Parathyroid adenoma (tissue), 2 donors: ENCODE measurements around the gene FREM2.

Experiments used
- H2AFZ ChIP-seq: fragments of 300-600 bp; sonication (generic); one replicate; pipeline ENCODE4 v1.7.0; 2017; ENCODE audit warnings: antibody characterized with exemption, mild to moderate bottlenecking
- H3K27ac ChIP-seq: fragments of 300-600 bp; sonication (generic); one replicate; pipeline ENCODE4 v1.7.0; 2017
- H3K27me3 ChIP-seq: fragments of 300-600 bp; sonication (generic); one replicate; pipeline ENCODE4 v1.7.0; 2017; ENCODE audit warnings: low read length; ENCODE audit not compliant: control insufficient read depth, insufficient read depth
- H3K36me3 ChIP-seq: fragments of 300-600 bp; sonication (generic); one replicate; pipeline ENCODE4 v1.7.0; 2017; ENCODE audit warnings: low read length; ENCODE audit not compliant: control insufficient read depth, insufficient read depth
- H3K4me1 ChIP-seq: fragments of 300-600 bp; sonication (generic); one replicate; pipeline ENCODE4 v1.7.0; 2017; ENCODE audit warnings: control low read depth
- H3K4me2 ChIP-seq: fragments of 300-600 bp; sonication (generic); one replicate; pipeline ENCODE4 v1.7.0; 2017; ENCODE audit warnings: low read length
- H3K4me3 ChIP-seq: fragments of 300-600 bp; sonication (generic); one replicate; pipeline ENCODE4 v1.7.0; 2017; ENCODE audit warnings: low read depth, low read length
- H3K79me2 ChIP-seq: fragments of 300-600 bp; sonication (generic); one replicate; pipeline ENCODE4 v1.7.0; 2017; ENCODE audit warnings: control low read depth
- H3K9ac ChIP-seq: fragments of 300-600 bp; sonication (generic); one replicate; pipeline ENCODE4 v1.7.0; 2017; ENCODE audit warnings: mild to moderate bottlenecking
- H3K9me3 ChIP-seq: fragments of 300-600 bp; sonication (generic); one replicate; pipeline ENCODE4 v1.7.0; 2017; ENCODE audit warnings: low read length; ENCODE audit not compliant: control insufficient read depth
- CTCF ChIP-seq: fragments of 300-600 bp; sonication (generic); IDR thresholded peaks from one replicate; pipeline ENCODE4 v1.7.0; 2017; ENCODE audit warnings: antibody characterized with exemption, mild to moderate bottlenecking
- donor health status: primary hyperparathyroidism.

Gene FREM2

GRCh38 chr13:38702669-38703068 lies 15.8 kb downstream of the FREM2 start:
- H3K4me3 ChIP-seq = no peak overlapping the region
- no peak overlapping the region for H3K9ac ChIP-seq
- TF ChIP-seq CTCF = no peak
- H3K79me2 ChIP-seq = no peaks in the 10 kb centered on the region
- no peaks in the 10 kb centered on the region for H3K36me3 ChIP-seq
- H3K4me1 ChIP-seq = no peaks in the 10 kb centered on the region
- no peak overlapping the region for H3K27ac ChIP-seq
- H3K4me2 ChIP-seq = no peak overlapping the region
- H3K9me3 ChIP-seq = no peaks in the 10 kb centered on the region
- no peak overlapping the region for H2AFZ ChIP-seq
- no peaks in the 10 kb centered on the region for H3K27me3 ChIP-seq

GRCh38 chr13:38703255-38703654 lies 16.4 kb downstream of the FREM2 start:
- Histone ChIP-seq H2AFZ (no peak overlapping the region), H3K4me1 (no peaks in the 10 kb centered on the region), H3K27me3 (no peaks in the 10 kb centered on the region), H3K79me2 (no peaks in the 10 kb centered on the region), H3K9ac (no peak overlapping the region), H3K4me2 (no peak overlapping the region), H3K9me3 (no peaks in the 10 kb centered on the region), H3K4me3 (no peak overlapping the region), H3K36me3 (no peaks in the 10 kb centered on the region), H3K27ac (no peak overlapping the region)
- TF ChIP-seq CTCF = no peak

- H3K79me2 ChIP-seq = no peaks in the 10 kb centered on the region
- H3K9ac ChIP-seq = no peak overlapping the region
- no peaks in the 10 kb centered on the region for H3K27me3 ChIP-seq
- H3K4me1 ChIP-seq = no peaks in the 10 kb centered on the region
- no peak overlapping the region for H3K27ac ChIP-seq
- H2AFZ ChIP-seq = no peak overlapping the region
- no peak for TF ChIP-seq CTCF
- H3K4me2 ChIP-seq = no peak overlapping the region
- no peaks in the 10 kb centered on the region for H3K36me3 ChIP-seq
- H3K4me3 ChIP-seq = no peak overlapping the region
- no peaks in the 10 kb centered on the region for H3K9me3 ChIP-seq
Measured at GRCh38 chr13:38705365-38705764, 18.5 kb downstream of the FREM2 start.

GRCh38 chr13:38707460-38707859 lies 20.6 kb downstream of the FREM2 start:
- no peaks in the 10 kb centered on the region for H3K79me2 ChIP-seq
- no peak overlapping the region for H3K9ac ChIP-seq
- H3K4me1 ChIP-seq = no peaks in the 10 kb centered on the region
- H3K9me3 ChIP-seq = no peaks in the 10 kb centered on the region
- no peaks in the 10 kb centered on the region for H3K27me3 ChIP-seq
- no peak overlapping the region for H3K4me3 ChIP-seq
- H3K4me2 ChIP-seq = no peak overlapping the region
- no peaks in the 10 kb centered on the region for H3K36me3 ChIP-seq
- no peak overlapping the region for H2AFZ ChIP-seq
- no peak overlapping the region for H3K27ac ChIP-seq
- no peak for TF ChIP-seq CTCF

- TF ChIP-seq CTCF = no peak
- Histone ChIP-seq H3K27me3 (no peaks in the 10 kb centered on the region), H3K4me2 (no peak overlapping the region), H3K79me2 (no peaks in the 10 kb centered on the region), H3K27ac (no peak overlapping the region), H3K4me3 (no peak overlapping the region), H2AFZ (no peak overlapping the region), H3K9ac (no peak overlapping the region), H3K9me3 (no peaks in the 10 kb centered on the region), H3K36me3 (no peaks in the 10 kb centered on the region), H3K4me1 (no peaks in the 10 kb centered on the region)
Measured at GRCh38 chr13:38713046-38713445, 26.2 kb downstream of the FREM2 start.
